ENCODE data around the gene USF2. TPM values are rescaled to one million over a fixed set of nuclear protein-coding genes. Genes with fewer than 3 reads are reported as not detected.

The USF2 gene
- total RNA-seq, 1 donor from 2014 or later: 152 TPM

GRCh38 chr19:35271546-35271945 lies 2.8 kb downstream of the USF2 start:
- Histone ChIP-seq H3K4me1 (peaks cover 13% of the 10 kb centered on the region), H3K36me3 (peaks cover 62% of the 10 kb centered on the region), H3K9me3 (no peaks in the 10 kb centered on the region), H3K27me3 (no peaks in the 10 kb centered on the region), H3K27ac (no peak overlapping the region), H3K4me3 (no peak overlapping the region)
- intact Hi-C loops (cut with DNase I): no loop called here
- TF ChIP-seq CTCF (IDR thresholded peaks at IDR 0.05): no peak
- DNase-seq: no peak
- no peak for ATAC-seq

- peaks cover 6% of the 10 kb centered on the region for H3K4me1 ChIP-seq
- H3K27ac ChIP-seq: no peak overlapping the region
- DNase-seq (no peak), ATAC-seq (no peak)
- intact Hi-C loops (cut with DNase I): no loop called here
- H3K36me3 ChIP-seq: peaks cover 69% of the 10 kb centered on the region
- no peak overlapping the region for H3K4me3 ChIP-seq
- TF ChIP-seq CTCF (IDR thresholded peaks at IDR 0.05): no peak
- H3K27me3 ChIP-seq: no peaks in the 10 kb centered on the region
- no peaks in the 10 kb centered on the region for H3K9me3 ChIP-seq
These were observed 3.5 kb downstream of the USF2 start for GRCh38 chr19:35272122-35272719.

- H3K4me1 ChIP-seq: peaks cover 6% of the 10 kb centered on the region
- no peaks in the 10 kb centered on the region for H3K27me3 ChIP-seq
- DNase-seq: no peak
- H3K27ac ChIP-seq: no peak overlapping the region
- ATAC-seq: no peak
- H3K9me3 ChIP-seq: no peaks in the 10 kb centered on the region
- no peak for TF ChIP-seq CTCF (IDR thresholded peaks at IDR 0.05)
- peaks cover 77% of the 10 kb centered on the region for H3K36me3 ChIP-seq
- intact Hi-C loops (cut with DNase I): no loop called here
- no peak overlapping the region for H3K4me3 ChIP-seq
These were observed 4.3 kb downstream of the USF2 start for GRCh38 chr19:35272954-35273649.

- peaks cover 84% of the 10 kb centered on the region for H3K36me3 ChIP-seq
- no peak for DNase-seq
- H3K27ac ChIP-seq: no peak overlapping the region
- no peak for TF ChIP-seq CTCF (IDR thresholded peaks at IDR 0.05)
- H3K9me3 ChIP-seq: no peaks in the 10 kb centered on the region
- no peak overlapping the region for H3K4me3 ChIP-seq
- intact Hi-C loops (cut with DNase I): no loop called here
- H3K27me3 ChIP-seq: no peaks in the 10 kb centered on the region
- no peak for ATAC-seq
- H3K4me1 ChIP-seq: peaks cover 6% of the 10 kb centered on the region
These were observed 5.0 kb downstream of the USF2 start for GRCh38 chr19:35273686-35274259.

GRCh38 chr19:35274323-35274722 lies 5.6 kb downstream of the USF2 start:
- DNase-seq (no peak), ATAC-seq (no peak)
- H3K4me1 ChIP-seq: peaks cover 6% of the 10 kb centered on the region
- peaks cover 90% of the 10 kb centered on the region for H3K36me3 ChIP-seq
- H3K27me3 ChIP-seq: no peaks in the 10 kb centered on the region
- H3K27ac ChIP-seq: no peak overlapping the region
- intact Hi-C loops (cut with DNase I): no loop called here
- H3K4me3 ChIP-seq: no peak overlapping the region
- H3K9me3 ChIP-seq: no peaks in the 10 kb centered on the region
- TF ChIP-seq CTCF (IDR thresholded peaks at IDR 0.05): no peak
